DMS 273 treated with DMSO at 0.1 percent for 48 hours (cell line): ENCODE results near the gene RPS15.
A peak's percentile ranks its signal among the peaks of the same experiment; 100 is the strongest.
"Not testable (repeated sequence)": the region's sequence is repeated elsewhere in the genome, so short reads cannot be mapped to it uniquely, and the experiment has no call there.

Experiments
- DNase-seq: peaks from one replicate; lab custom pipeline; 2025; lab: John Stamatoyannopoulos, UW

Gene RPS15

GRCh38 chr19:1470305-1471009 lies 32.3 kb downstream of the RPS15 start:
- DNase-seq: peak; percentile 21

- DNase-seq: no peak
Measured at GRCh38 chr19:1471010-1471514, 32.9 kb downstream of the RPS15 start.

DNA sequence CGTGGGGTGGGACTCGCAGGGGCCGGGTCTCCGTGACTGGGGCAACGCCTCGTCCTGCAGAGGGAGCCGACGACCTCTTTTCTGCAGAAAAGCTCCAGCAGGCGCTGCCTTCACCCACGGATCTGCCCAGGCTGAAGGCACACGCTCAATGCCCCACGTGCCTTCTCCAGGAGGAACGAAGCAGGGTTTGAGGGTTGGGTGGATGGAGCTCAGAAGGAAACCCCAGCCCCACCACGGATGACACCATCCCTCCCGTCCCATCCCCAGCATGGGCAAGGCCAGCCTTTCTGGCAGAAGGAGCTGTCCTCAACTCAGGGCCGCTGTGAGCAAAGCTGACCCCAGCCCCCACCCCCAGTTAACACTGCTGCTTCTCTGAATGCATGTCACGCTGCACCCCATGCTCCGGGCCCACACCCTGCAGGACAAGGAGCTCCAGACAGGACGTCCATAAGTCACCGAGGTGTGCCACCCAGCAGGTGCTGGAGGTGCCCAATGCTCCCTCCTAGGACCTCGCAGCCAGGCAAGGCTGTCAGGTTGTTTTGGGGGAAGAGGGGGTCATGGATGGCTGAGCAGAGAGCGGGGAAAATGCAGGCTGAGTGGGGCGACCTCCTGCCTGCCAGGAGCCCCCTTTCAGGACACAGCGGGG lies 33.4 kb downstream of the RPS15 start:
- DNase-seq: no peak

- peak; percentile 29 for DNase-seq
Measured at GRCh38 chr19:1472231-1473084, 34.3 kb downstream of the RPS15 start.

GRCh38 chr19:1473085-1473851 lies 35.1 kb downstream of the RPS15 start:
- DNase-seq: no peak

GRCh38 chr19:1474011-1474764 lies 36.0 kb downstream of the RPS15 start:
- no peak for DNase-seq

DNA sequence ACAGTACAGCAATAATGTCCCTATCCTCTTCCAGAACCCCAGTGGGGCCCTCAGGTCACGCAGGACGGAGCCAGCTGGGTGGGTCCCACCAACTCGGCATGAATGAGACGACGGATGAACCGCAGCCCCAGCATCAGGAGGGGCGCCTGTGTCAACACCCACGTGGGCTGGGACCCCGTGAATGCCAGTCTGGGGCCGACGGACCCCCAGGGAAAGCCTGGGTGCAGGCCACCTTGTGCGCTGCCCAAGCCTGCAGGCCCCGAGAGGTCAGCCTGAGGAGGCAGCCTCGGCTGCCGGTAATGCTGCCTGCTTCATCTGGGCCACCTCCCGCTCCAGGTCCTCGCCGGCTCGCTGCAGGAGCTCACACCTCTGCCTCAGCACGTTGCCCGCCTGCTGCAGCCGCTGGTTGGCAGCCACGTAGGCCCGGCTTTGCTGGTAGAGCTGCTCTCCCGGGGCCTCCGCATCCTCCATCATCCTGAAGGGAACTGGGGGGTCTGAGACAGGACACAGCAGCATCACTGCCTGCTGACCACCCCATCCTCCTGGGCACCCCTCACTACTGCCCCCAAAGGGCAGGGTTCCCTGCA lies 36.7 kb downstream of the RPS15 start:
- no peak for DNase-seq

DNA sequence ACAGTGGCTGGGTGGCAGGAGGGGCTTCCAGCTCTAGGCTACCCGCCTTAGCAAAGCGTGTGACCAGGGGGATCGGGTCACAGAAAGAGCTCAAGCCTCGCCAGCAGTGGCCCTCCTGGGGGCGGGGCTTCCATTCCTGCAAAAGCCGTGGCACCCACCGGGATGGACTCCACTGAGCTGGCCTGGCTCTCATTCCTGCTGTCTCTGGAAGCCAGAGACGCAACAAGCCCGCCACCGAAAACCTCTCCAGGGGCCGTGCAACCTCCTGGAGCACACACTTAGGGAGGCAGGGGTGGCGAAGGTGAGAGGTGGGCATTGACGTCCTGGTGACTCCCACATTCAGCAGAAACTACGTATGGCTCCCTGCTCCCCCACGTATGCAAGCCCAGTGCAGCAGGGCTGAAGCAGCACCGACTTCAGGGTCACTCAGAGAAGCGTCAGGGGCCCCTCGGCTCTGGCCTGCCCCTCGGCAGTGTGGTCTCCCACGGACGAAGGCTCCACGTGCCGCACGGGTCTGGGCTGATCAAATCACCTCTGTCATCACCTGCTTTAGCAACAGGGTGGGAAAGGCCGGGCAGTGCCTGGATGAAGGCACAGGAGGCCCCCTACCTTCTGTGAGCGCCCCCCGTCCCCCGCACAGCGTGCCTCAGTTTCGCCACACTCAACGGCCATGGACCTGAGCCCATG lies 37.7 kb downstream of the RPS15 start:
- DNase-seq: no peak

GRCh38 chr19:1477056-1477455 lies 38.9 kb downstream of the RPS15 start:
- DNase-seq: not testable (repeated sequence)

DNA sequence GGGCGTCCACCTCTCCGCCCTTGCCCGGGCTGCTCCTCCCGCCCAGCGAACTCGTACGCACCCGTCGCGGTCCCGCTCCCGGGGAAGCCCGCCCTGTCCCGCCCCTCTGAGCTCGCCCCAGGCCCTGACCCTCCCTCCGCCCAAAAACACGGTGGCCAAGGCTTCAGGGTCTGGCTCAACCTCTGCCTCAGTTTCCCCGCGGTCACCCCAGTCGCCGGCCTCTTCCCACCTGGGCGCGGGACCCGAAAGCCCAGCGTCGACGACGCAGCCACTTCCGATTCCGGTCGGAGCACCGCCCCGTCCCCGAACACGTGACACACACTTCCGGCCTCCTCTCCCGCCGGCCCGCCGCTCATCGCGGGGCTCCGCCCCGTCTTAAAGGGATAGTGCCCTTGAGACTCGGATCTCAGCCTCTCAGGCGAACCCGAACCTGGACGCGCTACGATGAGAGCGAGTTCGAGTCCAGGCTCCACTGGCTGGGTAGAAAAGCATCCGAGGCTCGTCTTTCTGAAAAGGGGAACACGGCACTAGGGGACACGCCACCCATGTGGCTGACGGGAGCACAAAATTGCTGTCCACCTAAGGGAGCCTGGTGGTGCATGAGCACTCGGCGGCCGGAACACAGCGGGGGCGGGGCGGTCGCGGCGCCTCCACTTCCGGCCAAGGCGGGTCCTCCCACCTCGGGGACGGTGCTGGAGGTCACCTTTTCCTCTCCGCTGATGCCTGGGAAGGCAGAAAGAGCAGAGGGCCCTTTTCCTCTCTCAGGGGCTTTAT lies 40.9 kb downstream of the RPS15 start, which contains the start of gene C19orf25:
C19orf25 (minus strand) TSS at position 282 of the 774 bp plus-strand sequence. CDS start 312 bp downstream, outside the sequence.
- DNase-seq: peak; percentile 68

DNA sequence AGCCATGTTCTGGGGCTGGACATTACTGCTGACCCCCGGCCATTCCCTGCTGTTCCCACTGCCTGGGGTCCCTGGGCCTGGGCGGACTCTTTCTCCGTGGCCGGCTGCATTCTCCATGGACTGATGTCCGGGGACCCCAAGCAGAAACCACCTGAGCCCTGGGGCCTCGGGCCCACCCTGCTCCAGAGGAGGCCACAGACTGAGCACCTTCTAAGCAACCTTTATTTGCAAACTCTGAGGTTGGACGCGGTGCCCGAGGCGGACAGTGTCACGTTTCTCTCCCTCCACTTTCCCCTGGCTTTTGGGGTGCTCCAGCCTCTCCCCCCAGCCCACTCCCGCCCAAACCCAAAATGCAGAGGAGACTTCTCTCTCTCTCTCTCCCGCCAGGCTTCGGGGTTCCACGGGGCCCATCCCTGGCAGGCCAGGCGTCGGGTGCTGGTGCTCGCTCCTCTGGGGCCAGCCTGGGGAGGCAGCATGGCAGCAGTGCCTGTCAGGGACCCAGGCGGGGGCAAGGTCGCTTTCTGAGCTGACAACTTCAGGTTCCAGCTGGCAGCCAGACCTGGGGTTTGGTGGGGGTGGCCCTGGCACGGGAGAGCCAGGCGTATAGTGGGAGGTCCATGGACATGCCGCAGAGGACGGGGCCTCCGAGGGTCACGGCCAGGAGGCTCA lies 43.2 kb downstream of the RPS15 start:
- no peak for DNase-seq

GRCh38 chr19:1481893-1482360 lies 43.7 kb downstream of the RPS15 start:
- DNase-seq: no peak

DNA sequence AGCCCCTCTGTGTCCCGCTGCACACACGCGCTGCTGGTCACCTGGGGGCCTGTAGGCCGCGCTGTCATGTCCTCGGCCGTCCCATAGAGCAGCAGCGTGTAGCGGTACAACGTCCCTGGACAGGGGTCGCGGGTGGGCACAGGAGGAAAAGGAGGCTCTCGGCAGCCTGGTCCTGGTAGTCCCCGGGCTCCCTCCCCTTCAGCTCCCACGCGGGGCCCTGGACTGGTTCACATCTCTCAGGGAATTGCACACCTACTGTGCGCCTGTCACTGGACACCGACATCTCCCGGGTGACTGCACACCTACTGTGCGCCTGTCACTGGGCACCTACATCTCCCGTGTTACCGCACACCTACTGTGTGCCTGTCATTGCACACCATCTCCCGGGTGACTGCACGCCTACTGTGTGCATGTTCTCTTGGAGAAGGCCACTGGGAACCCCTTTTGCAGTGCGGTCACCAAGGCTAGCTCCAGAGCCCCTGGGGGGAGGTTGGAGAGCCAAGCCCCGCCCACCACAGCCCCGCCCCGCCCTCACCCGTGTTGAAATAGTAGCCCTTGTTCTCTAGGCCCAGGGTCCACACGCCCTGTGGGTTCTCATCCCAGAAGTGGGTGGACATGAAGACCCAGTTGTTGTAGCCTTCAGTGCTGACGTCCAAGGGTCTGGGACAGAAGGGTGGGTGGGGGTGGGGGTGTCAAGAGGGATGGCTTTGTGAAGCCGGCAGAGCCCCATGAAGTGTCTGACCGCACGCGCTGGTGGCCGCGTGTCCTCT lies 44.4 kb downstream of the RPS15 start:
- DNase-seq: no peak

DNA sequence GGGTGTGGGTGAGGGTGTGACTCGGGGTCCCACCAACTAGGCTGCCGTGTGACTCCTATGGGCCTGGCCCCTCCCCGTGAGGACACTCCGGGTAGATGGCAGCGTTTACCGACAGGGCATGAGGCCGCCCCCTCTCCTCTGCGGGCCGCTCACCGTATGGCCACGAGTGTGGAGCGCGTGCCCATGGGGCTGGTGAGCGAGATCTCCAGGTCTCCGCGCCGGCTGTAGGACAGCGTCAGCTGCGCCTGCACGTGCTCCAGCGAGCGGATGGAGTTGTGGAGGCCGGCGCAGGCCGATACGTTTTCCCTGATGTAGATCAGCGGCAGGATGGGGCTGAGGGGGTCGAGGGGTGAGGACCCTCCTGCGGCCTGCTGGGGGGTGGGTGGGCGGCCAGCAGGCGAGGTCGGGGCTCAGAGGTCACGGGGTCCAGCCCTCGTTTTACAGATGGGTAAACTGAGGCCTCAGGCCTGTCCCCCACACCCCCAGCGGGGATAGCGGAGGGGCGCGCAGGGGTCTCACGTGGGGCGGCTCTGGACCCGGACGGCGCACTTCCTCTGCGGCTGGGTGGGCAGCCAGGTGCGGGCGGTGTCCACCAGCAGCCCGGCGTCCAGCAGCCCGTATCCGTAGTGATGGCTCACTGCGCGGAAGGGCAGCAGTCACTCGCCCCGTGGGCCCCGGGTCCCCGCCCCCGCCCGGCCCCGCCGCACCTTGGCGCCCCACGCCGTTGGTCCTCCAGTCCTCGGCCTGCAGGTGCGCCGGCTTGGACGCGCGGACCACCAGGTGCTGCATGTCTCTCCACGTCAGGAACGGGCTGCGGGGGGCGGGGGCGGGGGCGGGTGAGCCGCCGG lies 45.2 kb downstream of the RPS15 start:
- DNase-seq: no peak

- no peak for DNase-seq
Measured at GRCh38 chr19:1483979-1484428, 45.8 kb downstream of the RPS15 start.

DNA sequence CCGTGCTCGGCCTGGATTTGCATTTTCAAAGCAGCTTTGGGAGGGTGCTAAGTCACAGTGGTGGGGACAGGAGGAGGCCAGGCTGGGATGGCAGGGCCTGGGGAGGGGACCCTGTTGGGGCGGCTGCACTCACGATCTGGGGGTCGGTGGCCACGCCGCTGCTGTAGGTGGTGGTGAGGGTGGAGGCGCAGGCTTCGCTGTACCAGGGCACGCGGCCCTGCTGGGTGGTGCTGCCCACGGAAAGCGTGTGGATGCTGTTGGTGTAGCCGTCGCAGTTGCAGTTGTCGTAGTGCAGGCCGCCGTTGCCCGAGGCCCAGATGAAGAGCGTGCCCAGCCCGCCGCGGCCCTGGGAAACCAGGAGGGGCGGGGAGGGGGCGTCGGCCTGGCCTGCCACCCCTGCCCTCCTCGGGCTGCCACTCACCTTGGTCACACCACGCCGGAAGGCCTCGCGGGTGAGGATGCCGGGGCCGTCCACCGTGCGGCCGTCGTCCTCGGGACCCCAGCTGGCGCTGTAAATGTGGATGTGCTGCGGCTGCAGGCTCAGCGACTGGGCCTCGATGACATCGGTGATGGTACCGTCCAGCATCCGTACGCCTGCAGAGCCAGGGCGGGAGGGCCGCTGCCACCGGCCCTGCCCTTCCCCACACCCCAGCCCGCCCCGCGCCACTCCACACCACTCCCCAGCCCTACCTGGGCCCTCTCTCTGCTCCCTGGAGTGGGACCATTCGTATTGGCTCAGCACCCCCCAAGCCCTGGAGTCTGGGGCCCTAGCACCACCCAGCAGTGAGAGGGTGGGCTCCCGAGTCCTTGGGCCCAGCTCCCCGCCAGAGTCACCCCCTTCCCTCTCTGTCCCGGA lies 48.8 kb downstream of the RPS15 start:
- DNase-seq: no peak
